Neural crest cell (in vitro differentiated cells): Measurements from ENCODE around the gene RNF126. TPM values are rescaled to one million over a fixed set of nuclear protein-coding genes. Genes with fewer than 3 reads are reported as not detected.

Source experiments
- DNase-seq: peaks from one replicate; pipeline ENCODE4 v3.0.0; 2021; ENCODE audit warnings: low read depth, mixed read lengths, low spot score
- H3K27ac Mint-ChIP-seq: one replicate; pipeline ENCODE4 v1.8.0; 2021; ENCODE audit warnings: mild to moderate bottlenecking, mixed read lengths; ENCODE audit not compliant: unreplicated experiment
- H3K27me3 Mint-ChIP-seq: 2 replicates; pipeline ENCODE4 v1.8.0; 2021; ENCODE audit warnings: low read depth, mild to moderate bottlenecking, mixed read lengths
- H3K36me3 Mint-ChIP-seq: 2 replicates; pipeline ENCODE4 v1.8.0; 2021; ENCODE audit warnings: low read depth, mild to moderate bottlenecking, mixed read lengths
- H3K4me1 Mint-ChIP-seq: 2 replicates; pipeline ENCODE4 v1.8.0; 2021; ENCODE audit warnings: mixed read lengths
- H3K4me3 Mint-ChIP-seq: one replicate; pipeline ENCODE4 v1.8.0; 2021; ENCODE audit warnings: mild to moderate bottlenecking, mixed read lengths
- H3K9me3 Mint-ChIP-seq: 2 replicates; pipeline ENCODE4 v1.8.0; 2021; ENCODE audit warnings: mixed read lengths
- CTCF ChIP-seq: fragments of 200-600 bp; sonication (generic); conservative IDR thresholded peaks from 2 replicates; pipeline ENCODE4 v1.5.0; 2021; ENCODE audit warnings: antibody characterized with exemption, mild to moderate bottlenecking
- total RNA-seq: library from RNA; stranded (reverse); gene quantifications from 2 replicates; pipeline ENCODE4 v1.2.1, GENCODE V29; 2021

The RNF126 gene
- total RNA-seq, 1 donor from 2014 or later, result 55.9 TPM

- peaks cover under 1% of the 10 kb centered on the region for H3K36me3 Mint-ChIP-seq
- H3K27me3 Mint-ChIP-seq, result no peaks in the 10 kb centered on the region
- no peak overlapping the region for H3K4me3 Mint-ChIP-seq
- no peaks in the 10 kb centered on the region for H3K4me1 Mint-ChIP-seq
- no peaks in the 10 kb centered on the region for H3K9me3 Mint-ChIP-seq
- DNase-seq, result no peak
- H3K27ac Mint-ChIP-seq, result no peak overlapping the region
- TF ChIP-seq CTCF, result no peak
These were observed 11.7 kb downstream of the RNF126 start for GRCh38 chr19:651114-651818.

- Mint-ChIP-seq H3K4me1 (no peaks in the 10 kb centered on the region), H3K4me3 (no peak overlapping the region), H3K27me3 (no peaks in the 10 kb centered on the region)
These were observed 12.9 kb downstream of the RNF126 start for GRCh38 chr19:650121-650520.

GRCh38 chr19:648904-649801 lies 13.9 kb downstream of the RNF126 start:
- no peaks in the 10 kb centered on the region for H3K27me3 Mint-ChIP-seq

More at GRCh38 chr19:650121-650520, 12.9 kb downstream of the RNF126 start:
- H3K9me3 Mint-ChIP-seq, result no peaks in the 10 kb centered on the region
- TF ChIP-seq CTCF, result no peak
- no peak for DNase-seq
- peaks cover 3% of the 10 kb centered on the region for H3K36me3 Mint-ChIP-seq
- no peak overlapping the region for H3K27ac Mint-ChIP-seq

GRCh38 chr19:648305-648704 lies 14.7 kb downstream of the RNF126 start:
- Mint-ChIP-seq H3K27me3 (no peaks in the 10 kb centered on the region), H3K27ac (no peak overlapping the region), H3K9me3 (no peaks in the 10 kb centered on the region), H3K36me3 (peaks cover 3% of the 10 kb centered on the region), H3K4me1 (no peaks in the 10 kb centered on the region), H3K4me3 (no peak overlapping the region)
- no peak for DNase-seq
- TF ChIP-seq CTCF, result no peak

More at GRCh38 chr19:648904-649801, 13.9 kb downstream of the RNF126 start:
- peaks cover 3% of the 10 kb centered on the region for H3K36me3 Mint-ChIP-seq
- H3K27ac Mint-ChIP-seq, result no peak overlapping the region
- no peaks in the 10 kb centered on the region for H3K4me1 Mint-ChIP-seq
- no peak for TF ChIP-seq CTCF
- no peaks in the 10 kb centered on the region for H3K9me3 Mint-ChIP-seq
- H3K4me3 Mint-ChIP-seq, result no peak overlapping the region
- no peak for DNase-seq

GRCh38 chr19:647566-648284 lies 15.3 kb downstream of the RNF126 start:
- no peak for TF ChIP-seq CTCF
- peaks cover 3% of the 10 kb centered on the region for H3K36me3 Mint-ChIP-seq
- no peak overlapping the region for H3K4me3 Mint-ChIP-seq
- no peak for DNase-seq
- H3K4me1 Mint-ChIP-seq, result no peaks in the 10 kb centered on the region
- H3K9me3 Mint-ChIP-seq, result no peaks in the 10 kb centered on the region
- H3K27me3 Mint-ChIP-seq, result no peaks in the 10 kb centered on the region
- H3K27ac Mint-ChIP-seq, result no peak overlapping the region
